ENCODE data around the gene TRAK1.

Gene TRAK1

GRCh38 chr3:42148982-42149432, 57.9 kb downstream of the TRAK1 start:
- Histone ChIP-seq H3K9ac (ENCODE audit: low read length) (no peak overlapping the region), H3K9me3 (ENCODE audit: low read length) (no peaks in the 10 kb centered on the region), H3K27me3 (ENCODE audit: control insufficient read depth in 1 of 2, insufficient read depth in 2 of 2, low read length in 2 of 2) (no peaks in the 10 kb centered on the region), H3K27ac (ENCODE audit: low read depth, low read length) (no peak overlapping the region), H3K36me3 (ENCODE audit: insufficient read depth, low read length) (no peaks in the 10 kb centered on the region), H3K4me3 (ENCODE audit: low read depth in 1 of 2, low read length in 2 of 2) (no peak overlapping the region), H3K4me1 (ENCODE audit: insufficient read depth, low read length) (peaks cover 9% of the 10 kb centered on the region)

DNA sequence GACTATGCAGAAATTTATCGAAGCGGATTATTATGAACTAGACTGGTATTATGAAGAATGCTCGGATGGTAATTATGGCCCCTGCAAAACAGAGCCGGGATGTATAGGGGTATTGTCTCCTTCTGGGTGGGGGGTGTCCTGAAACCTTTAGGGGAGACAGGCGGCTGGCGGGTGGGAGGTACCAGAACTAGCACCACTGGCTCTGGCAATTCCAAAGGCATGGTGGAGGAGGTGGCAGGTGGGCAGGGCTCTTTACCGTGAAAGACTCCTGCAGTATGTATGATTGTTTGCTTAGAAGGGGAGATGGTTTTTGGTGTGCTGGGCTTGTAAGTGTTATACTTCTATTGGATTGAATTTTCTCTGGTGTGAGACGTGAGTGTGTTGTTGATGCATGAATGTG, 58.4 kb downstream of the TRAK1 start:
- Histone ChIP-seq H3K36me3 (ENCODE audit: insufficient read depth, low read length) (no peaks in the 10 kb centered on the region), H3K4me1 (ENCODE audit: insufficient read depth, low read length) (peaks cover 9% of the 10 kb centered on the region), H3K4me3 (ENCODE audit: low read depth in 1 of 2, low read length in 2 of 2) (no peak overlapping the region), H3K27me3 (ENCODE audit: control insufficient read depth in 1 of 2, insufficient read depth in 2 of 2, low read length in 2 of 2) (no peaks in the 10 kb centered on the region), H3K9ac (ENCODE audit: low read length) (no peak overlapping the region), H3K9me3 (ENCODE audit: low read length) (no peaks in the 10 kb centered on the region), H3K27ac (ENCODE audit: low read depth, low read length) (no peak overlapping the region)

DNA sequence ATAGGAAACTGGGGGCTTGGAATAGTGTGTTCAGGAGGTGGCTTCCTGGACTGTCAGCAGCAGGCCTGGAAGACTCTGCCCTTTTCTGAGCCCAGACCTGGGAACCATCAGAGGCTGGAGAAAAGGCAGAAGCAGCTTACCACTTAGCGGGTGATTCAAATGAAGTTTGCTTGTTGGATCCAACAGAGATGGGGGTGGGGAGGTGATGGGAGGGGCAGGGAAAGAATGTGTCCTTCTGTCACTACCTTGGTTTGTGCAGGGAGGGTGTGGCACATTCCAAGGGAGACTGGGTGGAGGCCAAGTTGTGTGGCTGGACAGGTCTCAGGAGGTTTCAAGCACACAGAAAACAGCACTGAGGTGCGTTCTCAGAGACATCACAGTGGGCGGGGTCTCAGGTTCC, 58.8 kb downstream of the TRAK1 start:
- H3K4me1 ChIP-seq (ENCODE audit: insufficient read depth, low read length), result peaks cover 9% of the 10 kb centered on the region
- no peak overlapping the region for H3K27ac ChIP-seq (ENCODE audit: low read depth, low read length)
- no peak overlapping the region for H3K9ac ChIP-seq (ENCODE audit: low read length)

GRCh38 chr3:42151596-42152168, 60.5 kb downstream of the TRAK1 start:
- Histone ChIP-seq H3K27ac (ENCODE audit: low read depth, low read length) (no peak overlapping the region), H3K27me3 (ENCODE audit: control insufficient read depth in 1 of 2, insufficient read depth in 2 of 2, low read length in 2 of 2) (no peaks in the 10 kb centered on the region), H3K4me3 (ENCODE audit: low read depth in 1 of 2, low read length in 2 of 2) (no peak overlapping the region), H3K9me3 (ENCODE audit: low read length) (no peaks in the 10 kb centered on the region), H3K4me1 (ENCODE audit: insufficient read depth, low read length) (peaks cover 9% of the 10 kb centered on the region), H3K36me3 (ENCODE audit: insufficient read depth, low read length) (no peaks in the 10 kb centered on the region), H3K9ac (ENCODE audit: low read length) (no peak overlapping the region)

More for the DNA sequence above, 58.8 kb downstream of the TRAK1 start:
- Histone ChIP-seq H3K9me3 (ENCODE audit: low read length) (no peaks in the 10 kb centered on the region), H3K27me3 (ENCODE audit: control insufficient read depth in 1 of 2, insufficient read depth in 2 of 2, low read length in 2 of 2) (no peaks in the 10 kb centered on the region), H3K4me3 (ENCODE audit: low read depth in 1 of 2, low read length in 2 of 2) (no peak overlapping the region), H3K36me3 (ENCODE audit: insufficient read depth, low read length) (no peaks in the 10 kb centered on the region)

GRCh38 chr3:42152193-42152592, 61.0 kb downstream of the TRAK1 start:
- H3K27ac ChIP-seq (ENCODE audit: low read depth, low read length), result no peak overlapping the region
- peaks cover 9% of the 10 kb centered on the region for H3K4me1 ChIP-seq (ENCODE audit: insufficient read depth, low read length)
- no peak overlapping the region for H3K9ac ChIP-seq (ENCODE audit: low read length)
- H3K36me3 ChIP-seq (ENCODE audit: insufficient read depth, low read length), result no peaks in the 10 kb centered on the region
- H3K4me3 ChIP-seq (ENCODE audit: low read depth in 1 of 2, low read length in 2 of 2), result no peak overlapping the region
- H3K9me3 ChIP-seq (ENCODE audit: low read length), result no peaks in the 10 kb centered on the region
- no peaks in the 10 kb centered on the region for H3K27me3 ChIP-seq (ENCODE audit: control insufficient read depth in 1 of 2, insufficient read depth in 2 of 2, low read length in 2 of 2)

DNA sequence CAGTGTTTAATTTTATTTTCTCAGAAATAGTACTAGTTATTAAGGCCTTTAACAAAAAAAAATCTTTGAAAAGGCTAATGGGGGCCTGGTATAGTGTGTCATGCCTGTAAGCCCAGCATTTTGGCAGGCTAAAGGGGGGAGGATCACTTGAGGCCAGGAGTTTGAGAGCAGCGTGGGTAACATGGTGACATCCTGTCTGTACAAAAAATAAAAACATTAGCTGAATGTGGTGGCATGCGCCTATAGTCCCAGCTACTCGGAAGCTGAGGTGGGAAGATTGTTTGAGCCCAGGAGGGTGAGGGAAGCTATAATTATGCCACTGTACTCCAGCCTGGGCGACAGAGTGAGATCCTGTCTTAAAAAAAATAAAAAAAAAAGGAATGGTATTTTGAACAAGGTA, 61.9 kb downstream of the TRAK1 start:
- Histone ChIP-seq H3K9ac (ENCODE audit: low read length) (no peak overlapping the region), H3K9me3 (ENCODE audit: low read length) (no peaks in the 10 kb centered on the region), H3K27ac (ENCODE audit: low read depth, low read length) (no peak overlapping the region), H3K27me3 (ENCODE audit: control insufficient read depth in 1 of 2, insufficient read depth in 2 of 2, low read length in 2 of 2) (no peaks in the 10 kb centered on the region), H3K36me3 (ENCODE audit: insufficient read depth, low read length) (no peaks in the 10 kb centered on the region), H3K4me3 (ENCODE audit: low read depth in 1 of 2, low read length in 2 of 2) (no peak overlapping the region), H3K4me1 (ENCODE audit: insufficient read depth, low read length) (peaks cover 9% of the 10 kb centered on the region)

- no peak overlapping the region for H3K4me3 ChIP-seq (ENCODE audit: low read depth in 1 of 2, low read length in 2 of 2)
- peaks cover 12% of the 10 kb centered on the region for H3K4me1 ChIP-seq (ENCODE audit: insufficient read depth, low read length)
- H3K27ac ChIP-seq (ENCODE audit: low read depth, low read length), result no peak overlapping the region
- no peaks in the 10 kb centered on the region for H3K9me3 ChIP-seq (ENCODE audit: low read length)
- H3K27me3 ChIP-seq (ENCODE audit: control insufficient read depth in 1 of 2, insufficient read depth in 2 of 2, low read length in 2 of 2), result no peaks in the 10 kb centered on the region
- H3K36me3 ChIP-seq (ENCODE audit: insufficient read depth, low read length), result no peaks in the 10 kb centered on the region
- H3K9ac ChIP-seq (ENCODE audit: low read length), result no peak overlapping the region
Measured at GRCh38 chr3:42157540-42158538, 66.7 kb downstream of the TRAK1 start.

DNA sequence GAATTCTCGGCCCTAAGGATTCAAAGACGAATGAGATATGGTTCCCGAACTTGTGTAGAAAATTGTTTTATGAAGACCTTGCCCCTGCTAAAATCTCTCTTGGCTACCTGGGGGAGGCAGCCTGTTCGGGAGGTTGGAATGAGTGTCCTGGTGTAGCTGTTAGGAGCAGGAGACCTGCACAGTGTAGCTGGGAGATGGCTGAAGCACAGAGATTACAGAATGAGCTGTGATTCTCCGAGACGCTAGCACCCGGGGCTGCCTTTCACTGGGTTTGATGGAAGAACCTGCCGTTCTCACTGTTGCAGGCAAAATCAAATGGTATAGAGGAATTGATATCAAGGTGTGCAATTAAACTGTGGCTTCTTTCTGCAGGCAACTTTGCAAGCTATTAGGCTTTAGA, 68.0 kb downstream of the TRAK1 start:
- no peak overlapping the region for H3K27ac ChIP-seq (ENCODE audit: low read depth, low read length)

DNA sequence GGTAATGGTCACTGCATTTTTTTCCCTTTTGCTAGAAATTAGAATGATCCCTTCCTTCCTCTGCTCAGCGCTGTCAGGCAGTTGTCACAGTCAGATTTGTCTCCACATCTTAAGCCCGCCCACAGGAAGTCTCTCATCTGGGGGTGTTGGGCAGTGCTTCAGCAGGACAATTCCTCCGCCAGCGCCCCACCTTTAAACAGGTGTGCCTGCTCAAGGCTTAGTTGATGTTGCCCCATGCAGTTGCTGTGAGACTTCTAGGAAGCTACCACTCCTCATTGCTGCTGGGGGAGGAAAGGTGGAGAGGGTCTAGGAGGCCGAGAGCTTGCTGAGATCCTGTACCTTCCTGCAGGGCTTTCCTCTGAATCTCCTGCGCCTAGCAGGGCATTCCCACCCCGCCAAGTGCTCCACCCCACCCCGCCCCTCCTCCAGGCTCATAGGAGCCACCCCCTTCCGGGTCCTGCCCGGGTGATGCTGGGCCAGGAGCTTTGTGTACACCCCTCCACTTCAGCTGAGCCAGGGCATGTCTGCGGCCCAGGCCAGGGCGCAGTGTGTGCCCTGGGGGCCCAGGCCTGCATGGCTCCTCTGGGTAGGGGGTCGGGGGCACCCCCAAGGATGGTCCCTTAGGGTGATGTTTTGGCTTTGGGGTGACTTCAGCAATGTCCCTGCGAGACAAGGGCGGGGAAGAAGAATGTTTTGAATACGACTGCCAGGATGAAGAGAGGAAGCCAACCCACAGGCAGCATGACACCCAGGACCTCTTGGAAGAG, 68.7 kb downstream of the TRAK1 start:
- Histone ChIP-seq H3K4me1 (ENCODE audit: insufficient read depth, low read length) (peaks cover 12% of the 10 kb centered on the region), H3K36me3 (ENCODE audit: insufficient read depth, low read length) (no peaks in the 10 kb centered on the region), H3K9me3 (ENCODE audit: low read length) (no peaks in the 10 kb centered on the region), H3K27ac (ENCODE audit: low read depth, low read length) (no peak overlapping the region), H3K9ac (ENCODE audit: low read length) (no peak overlapping the region), H3K27me3 (ENCODE audit: control insufficient read depth in 1 of 2, insufficient read depth in 2 of 2, low read length in 2 of 2) (no peaks in the 10 kb centered on the region), H3K4me3 (ENCODE audit: low read depth in 1 of 2, low read length in 2 of 2) (no peak overlapping the region)

More for the DNA sequence above, 68.0 kb downstream of the TRAK1 start:
- Histone ChIP-seq H3K36me3 (ENCODE audit: insufficient read depth, low read length) (no peaks in the 10 kb centered on the region), H3K4me1 (ENCODE audit: insufficient read depth, low read length) (peaks cover 12% of the 10 kb centered on the region), H3K4me3 (ENCODE audit: low read depth in 1 of 2, low read length in 2 of 2) (no peak overlapping the region), H3K27me3 (ENCODE audit: control insufficient read depth in 1 of 2, insufficient read depth in 2 of 2, low read length in 2 of 2) (no peaks in the 10 kb centered on the region), H3K9ac (ENCODE audit: low read length) (no peak overlapping the region), H3K9me3 (ENCODE audit: low read length) (no peaks in the 10 kb centered on the region)

DNA sequence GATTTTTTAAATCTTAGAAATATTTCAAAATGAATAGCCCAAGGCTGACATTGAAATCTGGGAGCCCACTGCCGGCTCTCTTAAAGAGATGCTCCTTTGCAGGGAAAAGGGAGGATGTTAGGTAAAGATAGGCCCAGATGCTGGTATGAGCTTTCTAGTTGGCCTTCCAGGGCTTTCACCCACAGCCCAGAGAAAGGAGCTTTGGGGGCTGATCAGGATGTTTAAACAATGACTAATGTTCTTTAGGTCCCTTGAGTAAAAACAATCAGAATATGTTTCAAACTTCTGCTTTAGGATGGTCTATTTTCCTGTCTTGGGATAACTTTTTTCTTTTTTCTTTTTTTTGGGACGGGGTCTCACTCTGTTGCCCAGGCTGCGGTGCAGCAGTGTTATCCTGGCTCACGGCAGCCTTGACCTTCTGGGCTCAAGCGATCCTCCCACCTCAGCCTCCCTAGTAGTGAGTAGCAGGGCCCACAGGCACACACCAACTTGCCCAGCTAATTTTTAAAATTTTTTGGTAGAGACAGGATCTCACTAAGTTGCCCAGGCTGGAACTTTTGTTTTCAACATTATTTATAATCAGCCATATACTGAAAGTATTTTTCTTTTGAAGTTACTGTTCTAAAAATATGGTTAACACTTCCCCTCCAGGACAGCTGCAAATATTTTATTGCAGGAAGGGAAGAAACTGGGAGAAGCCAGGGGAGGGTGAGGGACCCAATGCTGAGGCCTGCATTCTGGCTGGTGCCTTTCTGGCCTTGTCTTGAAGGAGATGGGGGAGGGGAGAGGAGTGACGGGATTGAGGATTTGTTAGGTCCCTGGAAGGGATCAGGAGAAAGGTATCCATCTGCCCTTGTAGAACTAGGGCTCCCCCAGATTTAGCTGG, 70.1 kb downstream of the TRAK1 start:
- Histone ChIP-seq H3K4me1 (ENCODE audit: insufficient read depth, low read length) (peaks cover 14% of the 10 kb centered on the region), H3K9ac (ENCODE audit: low read length) (no peak overlapping the region), H3K4me3 (ENCODE audit: low read depth in 1 of 2, low read length in 2 of 2) (no peak overlapping the region), H3K27me3 (ENCODE audit: control insufficient read depth in 1 of 2, insufficient read depth in 2 of 2, low read length in 2 of 2) (no peaks in the 10 kb centered on the region), H3K27ac (ENCODE audit: low read depth, low read length) (no peak overlapping the region), H3K36me3 (ENCODE audit: insufficient read depth, low read length) (no peaks in the 10 kb centered on the region), H3K9me3 (ENCODE audit: low read length) (no peaks in the 10 kb centered on the region)
